NCI-H524 (cell line): Measurements from ENCODE around the gene MBTPS1.

Experiments
- DNase-seq, 2 experiments: peaks; one replicate each; lab custom pipeline; 2025; lab: John Stamatoyannopoulos, UW

The MBTPS1 gene

DNA sequence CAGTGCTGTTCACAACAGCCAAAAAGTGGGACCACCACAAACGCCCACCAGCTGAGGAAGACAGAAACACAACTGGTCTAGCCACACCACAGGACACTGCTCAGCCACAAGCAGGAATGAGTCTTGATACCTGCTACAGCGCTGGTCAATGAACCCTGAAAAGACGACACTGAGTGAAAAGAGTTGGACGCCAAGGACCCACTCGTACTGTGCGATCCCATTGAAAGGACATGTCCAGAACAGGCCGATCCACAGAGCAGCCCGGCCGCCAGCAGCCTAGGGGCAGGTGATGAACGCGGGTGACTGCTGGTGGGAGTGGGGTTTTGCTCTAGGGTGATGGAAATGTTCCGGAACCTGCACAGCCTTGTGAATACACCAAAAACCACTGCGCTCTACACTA lies 63.5 kb downstream of the MBTPS1 start:
- DNase-seq, result no peak

- DNase-seq, result peak; percentile 76 to 94
Observed at GRCh38 chr16:84052071-84052622, 64.6 kb downstream of the MBTPS1 start.

DNA sequence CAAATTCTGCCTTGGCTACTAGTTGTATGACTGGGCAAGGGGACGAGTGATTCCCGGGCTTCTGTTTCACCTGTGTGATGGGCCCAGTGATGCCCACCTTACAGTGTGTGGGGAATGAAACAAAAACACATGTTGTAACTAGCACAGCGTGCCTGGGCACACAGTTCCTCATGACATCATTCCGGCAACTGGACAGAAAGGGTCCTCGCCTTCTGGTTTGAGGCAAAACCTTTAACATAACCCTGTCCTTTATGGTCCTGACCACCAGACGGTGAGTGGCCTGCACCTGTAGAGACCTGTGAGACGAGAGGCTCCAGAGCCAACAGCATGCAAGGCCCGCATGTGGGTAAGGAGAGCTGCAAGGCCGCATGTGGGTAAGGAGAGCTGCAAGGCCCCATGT lies 66.4 kb downstream of the MBTPS1 start:
- no peak for DNase-seq

GRCh38 chr16:84049403-84050060 lies 67.2 kb downstream of the MBTPS1 start:
- DNase-seq, result no peak

GRCh38 chr16:84048871-84049270 lies 67.9 kb downstream of the MBTPS1 start:
- no peak for DNase-seq

GRCh38 chr16:84048270-84048669 lies 68.5 kb downstream of the MBTPS1 start:
- peak in 1 of 2 experiments; percentile 21 for DNase-seq

DNA sequence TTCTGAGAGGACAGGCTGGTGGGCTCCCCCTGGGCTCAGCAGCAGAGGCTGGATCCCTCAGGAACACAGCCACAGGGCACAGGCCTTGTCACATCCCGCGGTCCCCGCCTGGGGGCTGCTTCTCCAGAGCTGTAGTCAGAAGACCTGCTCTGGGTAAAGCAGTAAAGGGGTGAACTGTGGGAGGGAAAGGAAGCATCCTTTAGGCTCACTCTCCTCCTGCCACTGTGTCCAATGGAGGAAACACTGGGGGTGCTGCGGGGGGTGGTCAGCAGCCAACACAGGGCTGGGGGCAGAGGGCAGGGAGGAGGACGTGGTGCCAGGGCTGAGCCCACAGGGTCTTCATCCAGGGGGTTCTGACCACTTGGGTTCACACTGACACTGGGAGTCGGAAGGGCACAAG lies 69.1 kb downstream of the MBTPS1 start:
- no peak for DNase-seq

DNA sequence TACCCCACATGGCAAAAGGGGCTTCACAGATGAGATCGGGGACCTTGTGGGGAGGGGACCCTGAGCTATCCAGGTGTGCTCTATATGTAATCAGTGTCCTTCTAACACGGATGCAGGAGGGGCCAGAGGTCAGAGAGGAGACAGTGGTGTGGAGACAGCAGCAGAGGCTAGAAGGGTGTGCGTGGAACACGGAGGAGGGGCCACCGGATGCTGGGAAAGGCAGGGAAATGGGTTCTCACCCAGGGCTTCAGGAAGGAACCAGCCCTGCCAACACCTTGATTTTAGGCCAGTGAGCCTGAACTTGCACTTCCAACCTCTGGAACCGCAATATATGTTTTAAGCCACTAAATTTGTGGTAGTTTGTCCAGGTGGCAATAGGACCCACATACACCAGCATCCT lies 69.5 kb downstream of the MBTPS1 start:
- no peak for DNase-seq

DNA sequence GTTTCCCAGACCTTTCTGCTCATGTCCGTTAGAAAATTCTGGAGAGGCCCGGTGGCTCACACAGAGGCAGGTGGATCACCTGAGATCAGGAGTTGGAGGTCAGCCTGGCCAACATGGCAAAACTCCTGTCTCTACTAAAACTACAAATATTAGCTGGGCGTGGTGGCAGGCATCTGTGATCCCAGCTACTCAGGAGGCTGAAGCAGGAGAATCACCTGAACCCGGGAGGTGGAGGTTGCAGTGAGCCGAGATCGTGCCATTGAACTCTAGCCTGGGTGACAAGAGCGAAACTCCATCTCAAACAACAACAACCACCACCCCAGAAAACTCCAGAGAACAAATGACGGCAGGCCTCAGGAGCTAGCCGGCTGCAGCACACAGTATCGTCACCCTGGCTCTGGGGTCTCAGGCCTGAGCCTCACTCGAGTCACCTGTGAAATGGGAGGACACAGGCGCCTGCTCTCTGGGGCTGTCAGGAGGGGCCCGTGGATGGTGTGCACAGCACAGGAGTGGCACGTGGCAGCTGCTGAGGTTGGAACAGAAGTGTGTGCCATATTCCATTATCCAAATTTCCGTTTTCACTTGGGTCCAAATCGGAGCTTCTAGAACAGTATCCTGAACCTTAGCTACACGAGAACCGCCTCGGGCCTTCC lies 70.8 kb downstream of the MBTPS1 start:
- no peak for DNase-seq

DNA sequence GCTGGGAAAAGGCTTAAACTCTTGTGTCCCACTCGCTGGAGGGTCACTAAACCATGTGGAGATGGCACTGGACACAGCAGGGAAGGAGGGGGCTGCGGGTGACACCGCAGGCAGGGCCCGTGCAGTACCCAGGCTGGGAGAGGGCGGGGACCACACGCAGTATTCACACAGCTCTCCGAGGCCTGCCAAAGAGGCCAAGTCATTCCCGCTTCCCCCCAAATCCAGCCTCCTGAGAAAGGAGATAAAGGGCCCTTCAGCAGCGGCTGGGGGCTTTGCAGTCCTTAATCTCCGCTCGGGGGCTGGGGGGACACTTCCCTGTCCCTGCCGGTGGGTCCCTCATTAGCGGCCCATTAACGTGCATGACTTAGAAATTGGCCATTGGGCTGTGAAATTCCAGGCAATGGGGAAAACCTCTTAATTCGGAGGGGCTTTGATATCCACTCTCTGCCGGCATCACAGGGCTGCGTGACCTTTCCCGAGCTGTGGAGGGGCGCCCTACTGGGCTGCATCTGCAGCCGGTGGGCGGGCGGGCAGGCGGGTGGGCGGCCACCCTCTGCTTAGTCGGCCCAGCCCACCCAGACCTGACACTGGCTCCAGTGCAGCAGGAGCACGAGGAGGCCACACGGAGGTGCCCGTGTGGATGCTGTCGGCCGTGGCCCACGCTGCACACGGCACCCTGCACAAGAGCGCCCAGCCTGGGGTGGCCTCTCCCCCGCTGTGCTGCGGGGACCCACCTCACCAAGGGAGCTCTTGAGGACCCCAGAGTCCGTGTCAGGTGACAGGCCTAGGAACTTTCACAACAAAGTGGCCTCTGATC lies 71.5 kb downstream of the MBTPS1 start:
- DNase-seq, result no peak

DNA sequence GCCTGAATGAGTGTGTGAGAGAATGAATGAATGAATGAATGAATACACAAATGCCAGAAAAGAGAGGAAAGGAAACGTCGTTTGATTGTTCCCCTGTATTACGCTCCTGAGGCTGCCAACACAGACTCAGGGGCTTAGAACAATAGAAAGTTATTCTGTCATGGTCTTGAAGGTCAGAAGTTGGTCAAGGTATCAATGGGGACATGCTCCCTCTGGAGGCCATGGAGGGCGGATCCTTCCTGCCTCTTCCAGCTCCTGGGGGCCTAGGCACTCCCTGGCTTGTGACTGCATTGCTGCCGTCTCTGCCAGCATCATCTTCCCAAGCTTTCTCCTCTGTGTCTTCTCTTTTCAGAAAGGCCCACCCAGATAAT lies 72.6 kb downstream of the MBTPS1 start:
- DNase-seq, result peak; percentile 14 to 48

GRCh38 chr16:84043486-84044117 lies 73.1 kb downstream of the MBTPS1 start:
- no peak for DNase-seq

- no peak for DNase-seq
Observed at GRCh38 chr16:84042879-84043485, 73.8 kb downstream of the MBTPS1 start.

DNA sequence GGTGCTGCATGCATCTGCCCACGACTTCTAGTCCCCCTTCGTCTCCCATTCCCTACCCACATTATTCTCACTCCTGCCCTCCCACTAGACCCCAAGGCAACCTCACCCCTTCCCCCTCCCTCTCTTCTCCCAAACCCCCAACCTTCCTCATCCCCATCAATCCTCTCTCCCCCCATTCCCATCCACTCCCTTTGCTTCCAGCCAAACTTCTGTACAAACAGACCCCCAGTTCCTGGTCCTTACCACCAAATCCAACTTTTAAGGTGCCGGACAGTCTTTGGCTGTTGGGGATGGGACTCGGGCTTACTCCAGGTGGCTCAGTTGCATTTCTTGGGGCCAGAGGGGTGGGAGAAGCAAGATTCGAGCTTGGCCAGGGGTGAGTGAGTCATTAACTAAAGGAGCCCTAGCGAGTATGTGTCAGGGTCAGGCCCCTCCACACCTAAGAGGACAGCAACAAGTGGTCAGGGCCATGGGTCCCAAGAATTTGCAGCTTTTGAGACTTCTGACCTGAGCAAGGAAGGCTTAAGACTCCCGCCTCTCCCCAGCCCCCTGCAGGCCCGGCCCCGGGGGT lies 74.3 kb downstream of the MBTPS1 start, which contains the start of gene SLC38A8:
Gene SLC38A8, minus strand, starts transcription at position 488 of the 571 bp plus-strand sequence. CDS start 638 bp downstream, outside the sequence.
- DNase-seq, result no peak

GRCh38 chr16:84041881-84042280 lies 74.9 kb downstream of the MBTPS1 start:
- no peak for DNase-seq

DNA sequence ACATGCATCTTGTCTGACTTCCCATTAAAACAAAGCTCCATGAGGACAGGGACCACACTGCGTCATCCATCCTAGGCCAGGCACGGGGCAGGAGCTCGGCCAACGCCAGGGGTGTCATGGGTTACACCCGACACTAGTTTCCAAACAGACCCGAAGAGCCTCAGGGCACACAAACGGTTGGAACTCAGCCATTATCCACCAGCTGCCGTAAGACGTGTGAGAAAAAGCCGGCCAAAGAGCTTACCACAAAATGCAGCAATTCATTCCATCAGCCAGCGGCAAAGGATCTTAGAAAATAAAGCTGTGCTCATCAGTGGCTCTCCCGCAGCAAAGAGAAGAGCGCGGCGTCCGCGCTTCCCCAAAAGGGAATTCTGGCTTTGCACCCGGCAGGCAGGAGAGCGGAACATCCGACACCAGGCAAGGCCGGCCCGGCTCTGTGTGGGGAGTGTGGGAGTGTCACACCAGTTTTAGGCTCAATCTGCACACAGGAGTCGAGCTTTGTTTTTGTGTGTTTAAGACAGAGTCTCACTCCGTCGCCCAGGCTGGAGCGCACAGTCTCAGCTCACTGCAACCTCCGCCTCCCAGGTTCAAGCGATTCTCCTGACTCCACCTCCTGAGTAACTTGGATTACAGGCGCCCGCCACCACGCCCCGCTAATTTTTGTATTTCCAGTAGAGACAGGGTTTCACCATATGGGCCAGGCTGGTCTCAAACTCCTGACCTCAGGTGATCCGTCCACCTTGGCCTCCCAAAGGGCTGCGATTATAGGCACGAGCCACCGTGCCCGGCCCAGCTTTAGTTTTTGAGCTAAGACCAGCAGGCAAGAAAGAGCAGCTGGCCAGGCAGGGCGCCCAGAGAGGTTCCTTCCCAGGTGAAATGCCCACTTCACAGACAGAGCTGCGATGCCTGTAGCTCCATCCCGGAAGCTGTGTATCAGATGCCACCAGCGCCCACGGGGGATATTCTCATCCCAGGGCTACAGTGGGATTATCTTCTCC lies 75.6 kb downstream of the MBTPS1 start:
- DNase-seq, result peak; percentile 12 to 52

GRCh38 chr16:84040226-84040822 lies 76.4 kb downstream of the MBTPS1 start:
- DNase-seq, result no peak

DNA sequence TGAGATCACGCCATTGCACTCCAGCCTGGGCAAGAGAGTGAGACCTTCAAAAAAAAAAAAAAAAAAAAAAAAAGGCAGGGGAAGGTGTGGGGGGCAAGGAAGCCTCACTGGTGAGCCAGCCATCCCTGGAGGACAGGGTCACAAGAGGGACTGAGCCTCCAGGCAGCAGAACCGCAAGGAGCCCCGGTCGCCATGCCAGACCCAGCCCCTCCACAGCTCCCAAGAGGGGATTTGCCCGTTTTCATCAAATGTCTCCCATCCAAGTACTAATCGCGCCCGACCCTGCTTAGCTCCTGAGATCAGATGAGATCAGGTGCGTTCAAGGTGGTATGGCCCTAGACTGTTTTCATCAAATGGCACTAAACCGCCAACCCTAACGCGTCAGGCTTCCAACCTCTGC lies 77.0 kb downstream of the MBTPS1 start:
- DNase-seq, result no peak

- DNase-seq, result no peak
Observed at GRCh38 chr16:84038469-84038868, 78.3 kb downstream of the MBTPS1 start.

GRCh38 chr16:84036982-84037425 lies 79.7 kb downstream of the MBTPS1 start:
- no peak for DNase-seq
